HL-60 (cell line): ENCODE data around the gene OR4X2.

Source experiments
- GABPA ChIP-seq: IDR thresholded peaks from 2 replicates; pipeline ENCODE4 v1.6.1; 2012; ENCODE audit warnings: low read depth
- POLR2AphosphoS5 ChIP-seq: IDR thresholded peaks from 2 replicates; pipeline ENCODE4 v1.6.1; 2012; ENCODE audit warnings: low read depth
- TF ChIP-seq, protein P1 (sequence below): IDR thresholded peaks from one replicate; pipeline ENCODE4 v1.5.1; 2011; ENCODE audit warnings: low read length, control low read depth, inconsistent platforms; ENCODE audit not compliant: insufficient read depth

DNA sequence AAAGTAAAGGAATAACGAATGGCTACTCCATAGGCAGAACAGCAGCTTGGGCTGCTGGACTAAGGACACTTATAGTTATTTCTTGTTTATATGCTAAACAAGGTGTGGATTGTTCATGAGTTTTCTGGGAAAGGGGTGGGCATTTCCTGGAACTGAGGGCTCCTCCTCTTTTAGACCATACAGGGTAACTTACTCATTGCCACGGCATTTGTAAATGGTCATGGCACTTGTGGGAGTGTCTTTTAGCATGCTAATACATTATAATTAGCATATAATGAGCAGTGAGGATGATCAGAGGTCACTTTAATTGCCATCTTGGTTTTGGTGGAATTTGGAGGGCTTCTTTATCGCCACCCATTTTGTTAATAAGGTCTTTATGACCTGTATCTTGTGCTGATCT, 25.7 kb downstream of the OR4X2 start:
- TF ChIP-seq POLR2AphosphoS5 (no peak), GABPA (no peak)
- TF ChIP-seq, protein P1, sequence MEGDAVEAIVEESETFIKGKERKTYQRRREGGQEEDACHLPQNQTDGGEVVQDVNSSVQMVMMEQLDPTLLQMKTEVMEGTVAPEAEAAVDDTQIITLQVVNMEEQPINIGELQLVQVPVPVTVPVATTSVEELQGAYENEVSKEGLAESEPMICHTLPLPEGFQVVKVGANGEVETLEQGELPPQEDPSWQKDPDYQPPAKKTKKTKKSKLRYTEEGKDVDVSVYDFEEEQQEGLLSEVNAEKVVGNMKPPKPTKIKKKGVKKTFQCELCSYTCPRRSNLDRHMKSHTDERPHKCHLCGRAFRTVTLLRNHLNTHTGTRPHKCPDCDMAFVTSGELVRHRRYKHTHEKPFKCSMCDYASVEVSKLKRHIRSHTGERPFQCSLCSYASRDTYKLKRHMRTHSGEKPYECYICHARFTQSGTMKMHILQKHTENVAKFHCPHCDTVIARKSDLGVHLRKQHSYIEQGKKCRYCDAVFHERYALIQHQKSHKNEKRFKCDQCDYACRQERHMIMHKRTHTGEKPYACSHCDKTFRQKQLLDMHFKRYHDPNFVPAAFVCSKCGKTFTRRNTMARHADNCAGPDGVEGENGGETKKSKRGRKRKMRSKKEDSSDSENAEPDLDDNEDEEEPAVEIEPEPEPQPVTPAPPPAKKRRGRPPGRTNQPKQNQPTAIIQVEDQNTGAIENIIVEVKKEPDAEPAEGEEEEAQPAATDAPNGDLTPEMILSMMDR = no peak
